Measurements from ENCODE around the gene BPIFB6. TPM values are rescaled to one million over a fixed set of nuclear protein-coding genes. Genes with fewer than 3 reads are reported as not detected.

Gene BPIFB6
- total RNA-seq, 1 experiment from 2014 or later: not detected

GRCh38 chr20:33083544-33084340, 52.3 kb downstream of the BPIFB6 start:
- Histone ChIP-seq H3K9ac (ENCODE audit: low read length) (no peak overlapping the region), H3K27ac (ENCODE audit: low read length) (no peak overlapping the region), H3K79me2 (ENCODE audit: low read length) (no peaks in the 10 kb centered on the region), H3K4me3 (ENCODE audit: low read length) (no peak overlapping the region), H2AFZ (ENCODE audit: low read length) (no peak overlapping the region), H3K9me2 (replicated peaks; ENCODE audit: low read length) (no peaks in the 10 kb centered on the region), H3F3A (ENCODE audit: low read length, unreplicated experiment) (no peaks in the 10 kb centered on the region), H3K36me3 (ENCODE audit: low read depth, low read length) (no peaks in the 10 kb centered on the region), H3K4me1 (ENCODE audit: insufficient read depth, low read length) (no peaks in the 10 kb centered on the region), H4K20me1 (ENCODE audit: low read length) (no peaks in the 10 kb centered on the region), H3K27me3 (ENCODE audit: low read length) (peaks cover 23% of the 10 kb centered on the region), H3K9me3 (ENCODE audit: low read length) (no peaks in the 10 kb centered on the region), H3K4me2 (ENCODE audit: low read length) (no peak overlapping the region)
- CTCF ChIA-PET: no interaction called here
- no TSS peak for BruUV-seq (replicated peaks)
- intact Hi-C loops (cut with micrococcal nuclease): no loop called here
- POLR2A ChIA-PET (ENCODE audit: unreplicated experiment): no interaction called here
- TF ChIP-seq CTCF (conservative IDR thresholded peaks at IDR 0.05; ENCODE audit: low read depth, low read length): no peak
- no peak for TF ChIP-seq EZH2phosphoT487 (IDR thresholded peaks at IDR 0.05; ENCODE audit: borderline replicate concordance, low read length)
- no peak for TF ChIP-seq EZH2 (IDR thresholded peaks at IDR 0.05; ENCODE audit: low read length, unreplicated experiment)
- DNase-seq (no peak), ATAC-seq (no peak)

GRCh38 chr20:33084722-33085121, 53.3 kb downstream of the BPIFB6 start:
- no TSS peak for BruUV-seq (replicated peaks)
- H3K4me1 ChIP-seq (ENCODE audit: insufficient read depth, low read length): no peaks in the 10 kb centered on the region
- intact Hi-C loops (cut with micrococcal nuclease): no loop called here
- H3K4me3 ChIP-seq (ENCODE audit: low read length): no peak overlapping the region
- TF ChIP-seq EZH2phosphoT487 (IDR thresholded peaks at IDR 0.05; ENCODE audit: borderline replicate concordance, low read length): no peak
- no peak for TF ChIP-seq CTCF (conservative IDR thresholded peaks at IDR 0.05; ENCODE audit: low read depth, low read length)
- TF ChIP-seq EZH2 (IDR thresholded peaks at IDR 0.05; ENCODE audit: low read length, unreplicated experiment): no peak
- CTCF ChIA-PET: no interaction called here
- no peak for ATAC-seq
- H2AFZ ChIP-seq (ENCODE audit: low read length): no peak overlapping the region
- no peaks in the 10 kb centered on the region for H3K9me3 ChIP-seq (ENCODE audit: low read length)
- H3K27me3 ChIP-seq (ENCODE audit: low read length): peaks cover 33% of the 10 kb centered on the region
- H3F3A ChIP-seq (ENCODE audit: low read length, unreplicated experiment): no peaks in the 10 kb centered on the region
- H3K4me2 ChIP-seq (ENCODE audit: low read length): no peak overlapping the region
- POLR2A ChIA-PET (ENCODE audit: unreplicated experiment): no interaction called here
- no peaks in the 10 kb centered on the region for H3K9me2 ChIP-seq (replicated peaks; ENCODE audit: low read length)
- H3K9ac ChIP-seq (ENCODE audit: low read length): no peak overlapping the region
- no peaks in the 10 kb centered on the region for H3K36me3 ChIP-seq (ENCODE audit: low read depth, low read length)
- no peaks in the 10 kb centered on the region for H4K20me1 ChIP-seq (ENCODE audit: low read length)
- H3K27ac ChIP-seq (ENCODE audit: low read length): no peak overlapping the region
- no peak for DNase-seq
- H3K79me2 ChIP-seq (ENCODE audit: low read length): no peaks in the 10 kb centered on the region

- no TSS peak for BruUV-seq (replicated peaks)
- DNase-seq (no peak), ATAC-seq (no peak)
- Histone ChIP-seq H3K27ac (ENCODE audit: low read length) (no peak overlapping the region), H3K4me2 (ENCODE audit: low read length) (no peak overlapping the region), H3K9me2 (replicated peaks; ENCODE audit: low read length) (no peaks in the 10 kb centered on the region), H3K4me1 (ENCODE audit: insufficient read depth, low read length) (no peaks in the 10 kb centered on the region), H3K9me3 (ENCODE audit: low read length) (no peaks in the 10 kb centered on the region), H3K4me3 (ENCODE audit: low read length) (no peak overlapping the region), H3K79me2 (ENCODE audit: low read length) (no peaks in the 10 kb centered on the region), H3K36me3 (ENCODE audit: low read depth, low read length) (no peaks in the 10 kb centered on the region), H3F3A (ENCODE audit: low read length, unreplicated experiment) (no peaks in the 10 kb centered on the region), H3K27me3 (ENCODE audit: low read length) (peaks cover 41% of the 10 kb centered on the region), H4K20me1 (ENCODE audit: low read length) (no peaks in the 10 kb centered on the region), H2AFZ (ENCODE audit: low read length) (no peak overlapping the region), H3K9ac (ENCODE audit: low read length) (no peak overlapping the region)
- ChIA-PET POLR2A (ENCODE audit: unreplicated experiment) (no interaction called here), CTCF (no interaction called here)
- intact Hi-C loops (cut with micrococcal nuclease): no loop called here
- TF ChIP-seq CTCF (conservative IDR thresholded peaks at IDR 0.05; ENCODE audit: low read depth, low read length) (no peak), EZH2phosphoT487 (IDR thresholded peaks at IDR 0.05; ENCODE audit: borderline replicate concordance, low read length) (no peak), EZH2 (IDR thresholded peaks at IDR 0.05; ENCODE audit: low read length, unreplicated experiment) (no peak)
Measured at GRCh38 chr20:33086052-33086722, 54.7 kb downstream of the BPIFB6 start.

Measured in PC-3 (cell line).